CD4-positive, alpha-beta T cell treated with Interleukin-6 at 100 ng/mL for 8 hours (primary cell): Measurements from ENCODE around the gene ANKRD33.
A peak's percentile ranks its signal among the peaks of the same experiment; 100 is the strongest.

Experiments
- DNase-seq: peaks from one replicate; pipeline ENCODE4 v3.0.0-alpha.2; 2020; ENCODE audit warnings: mixed read lengths, low spot score

The ANKRD33 gene, protein sequence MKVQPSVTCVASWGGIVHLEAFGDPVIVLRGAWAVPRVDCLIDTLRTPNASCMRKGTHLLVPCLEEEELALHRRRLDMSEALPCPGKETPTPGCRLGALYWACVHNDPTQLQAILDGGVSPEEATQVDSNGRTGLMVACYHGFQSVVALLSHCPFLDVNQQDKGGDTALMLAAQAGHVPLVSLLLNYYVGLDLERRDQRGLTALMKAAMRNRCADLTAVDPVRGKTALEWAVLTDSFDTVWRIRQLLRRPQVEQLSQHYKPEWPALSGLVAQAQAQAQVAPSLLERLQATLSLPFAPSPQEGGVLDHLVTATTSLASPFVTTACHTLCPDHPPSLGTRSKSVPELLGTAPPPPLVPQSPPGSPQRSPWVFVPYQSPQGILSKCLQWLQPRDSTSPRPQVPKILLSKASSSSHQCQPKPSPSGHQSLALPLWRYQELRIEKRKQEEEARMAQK

GRCh38 chr12:51887476-51888315 lies at the start of gene ANKRD33:
TSS of gene ANKRD33 (plus strand) at chr12:51888103. CDS start at chr12:51888187, 84 bp downstream.
- no peak for DNase-seq

- no peak for DNase-seq
These were observed 49.1 kb upstream of the ANKRD33 start for GRCh38 chr12:51838762-51839161.

DNA sequence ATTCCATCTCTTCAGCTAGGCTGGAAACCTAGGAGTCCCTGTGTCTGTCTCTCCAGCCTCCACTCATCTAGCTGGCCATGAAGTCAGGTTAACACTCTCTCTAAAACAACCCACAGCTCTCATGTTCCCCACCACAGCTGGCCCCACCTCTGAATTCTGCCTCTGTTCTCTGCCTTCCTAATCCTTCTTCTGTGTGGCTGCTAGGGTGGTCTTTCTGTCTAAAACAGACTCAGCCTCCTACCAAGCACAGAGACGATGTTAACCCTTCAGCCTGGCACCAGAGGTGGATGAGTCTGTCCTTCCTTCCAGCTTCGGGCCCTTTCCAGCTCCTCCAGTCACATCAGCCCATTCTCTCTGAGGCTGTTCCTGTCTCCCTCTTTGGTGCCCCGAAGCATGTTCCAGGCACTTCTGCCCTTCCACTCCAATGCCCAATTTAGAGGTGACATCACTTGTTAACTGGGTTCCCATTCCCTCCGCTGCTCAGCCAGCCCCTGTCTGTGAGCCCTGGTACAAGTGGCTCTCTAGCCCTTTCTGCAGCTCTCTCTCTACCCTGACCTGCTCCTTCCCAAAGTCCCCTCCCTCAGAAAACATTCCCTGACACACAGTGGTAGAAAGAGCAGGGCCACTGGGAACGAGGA lies 48.5 kb upstream of the ANKRD33 start:
- DNase-seq, result no peak

DNA sequence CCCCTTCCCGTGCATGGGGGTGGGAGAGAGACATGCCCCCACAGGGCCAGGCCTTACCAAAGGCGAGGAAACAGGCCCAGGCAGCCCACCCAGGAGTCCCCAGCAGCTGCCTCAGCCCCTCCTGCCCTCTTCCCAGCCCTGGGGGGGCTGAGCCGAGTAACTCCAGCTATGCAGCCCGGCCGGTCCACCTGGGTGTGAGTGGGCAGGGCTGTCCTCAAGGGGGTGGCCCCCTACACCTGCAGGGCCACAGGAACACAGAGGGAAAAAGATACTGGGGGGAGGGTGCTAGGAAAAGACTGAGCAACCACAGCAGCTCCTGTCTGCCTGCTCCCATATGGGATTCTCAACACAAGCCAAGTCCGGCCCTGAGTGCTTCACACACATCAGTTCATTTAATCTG lies 46.9 kb upstream of the ANKRD33 start:
- no peak for DNase-seq

GRCh38 chr12:51841727-51842126 lies 46.2 kb upstream of the ANKRD33 start:
- no peak for DNase-seq

DNA sequence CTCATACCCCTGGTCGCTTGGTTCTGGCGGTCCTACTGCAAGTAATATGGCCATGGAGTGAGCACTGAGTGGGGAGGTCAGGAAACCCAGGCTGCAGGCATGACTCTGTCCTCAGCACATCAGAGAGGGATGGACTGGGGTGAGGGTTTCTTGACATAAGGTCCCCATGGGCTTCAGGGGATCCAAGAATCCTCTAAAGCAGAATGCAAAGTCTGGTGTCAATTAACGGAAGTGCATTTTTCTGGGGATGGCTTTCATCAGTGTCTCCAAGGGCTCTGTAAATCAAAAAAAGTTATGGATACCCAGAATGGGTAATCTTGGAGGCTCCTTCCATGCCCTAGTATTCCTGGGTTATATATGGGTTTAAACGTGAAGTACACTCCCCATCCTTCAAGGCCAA lies 43.0 kb upstream of the ANKRD33 start:
- no peak for DNase-seq

DNA sequence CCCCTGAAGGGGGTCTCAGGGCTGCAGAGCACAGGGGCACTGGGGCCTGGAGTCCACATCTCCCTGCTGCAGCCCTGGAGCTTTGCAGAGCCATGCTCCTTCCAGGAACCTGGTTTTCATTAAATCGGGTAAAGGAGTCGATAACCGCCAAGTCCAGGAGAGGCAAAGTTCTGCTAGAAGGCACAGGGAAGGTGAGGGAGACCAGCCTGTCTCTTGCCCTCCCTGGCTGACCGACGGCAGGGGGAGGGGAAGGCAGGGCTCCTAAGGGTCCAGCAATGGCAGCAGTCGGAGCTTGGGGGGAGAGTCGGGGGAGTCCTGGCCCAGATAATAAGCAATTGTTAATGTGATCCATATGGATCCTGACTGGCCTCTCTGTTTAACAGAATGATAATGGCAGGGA lies 42.4 kb upstream of the ANKRD33 start:
- no peak for DNase-seq

GRCh38 chr12:51846271-51846691 lies 41.6 kb upstream of the ANKRD33 start:
- DNase-seq, result no peak

- peak; percentile 44 for DNase-seq
These were observed 40.8 kb upstream of the ANKRD33 start for GRCh38 chr12:51846911-51847642.

DNA sequence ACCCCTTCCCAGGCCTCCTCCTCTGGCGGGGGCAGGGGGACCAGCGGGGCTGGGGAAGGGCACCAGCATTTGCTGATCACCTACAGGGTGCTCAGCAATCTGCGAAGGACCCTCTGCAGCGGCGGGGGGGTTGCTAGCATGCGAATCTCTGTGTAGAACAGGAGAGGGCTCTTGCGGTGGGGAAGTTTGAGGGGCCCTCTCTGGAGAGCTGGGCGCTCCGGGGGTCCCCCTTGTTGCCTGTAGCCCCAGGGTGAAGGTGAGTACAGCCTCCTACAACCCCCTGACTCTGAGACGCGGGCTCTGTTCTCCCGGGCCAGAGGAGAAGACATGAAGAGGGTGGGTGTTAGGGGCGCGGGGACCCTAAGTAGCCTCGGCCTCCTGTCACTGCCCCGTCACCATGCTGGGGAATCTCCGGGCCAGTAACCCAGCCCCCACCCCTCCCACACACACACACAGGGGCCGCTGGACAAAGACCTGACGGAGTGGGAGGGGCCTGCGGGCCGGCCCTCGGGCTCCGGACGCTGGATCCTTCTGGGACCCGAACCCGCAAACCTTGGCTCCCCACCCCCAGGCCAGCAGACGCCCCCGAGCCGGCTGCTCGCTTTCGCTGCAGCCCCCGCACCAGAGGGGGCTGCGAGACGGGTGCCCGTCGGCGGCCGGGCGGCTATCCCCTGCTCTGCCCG lies 40.1 kb upstream of the ANKRD33 start:
- DNase-seq, result no peak

- DNase-seq, result no peak
These were observed 39.6 kb upstream of the ANKRD33 start, which contains the start of gene FIGNL2 for GRCh38 chr12:51848326-51848727. TSS of gene FIGNL2 (minus strand) at chr12:51848718. CDS start at chr12:51822413, 26,305 bp downstream.

DNA sequence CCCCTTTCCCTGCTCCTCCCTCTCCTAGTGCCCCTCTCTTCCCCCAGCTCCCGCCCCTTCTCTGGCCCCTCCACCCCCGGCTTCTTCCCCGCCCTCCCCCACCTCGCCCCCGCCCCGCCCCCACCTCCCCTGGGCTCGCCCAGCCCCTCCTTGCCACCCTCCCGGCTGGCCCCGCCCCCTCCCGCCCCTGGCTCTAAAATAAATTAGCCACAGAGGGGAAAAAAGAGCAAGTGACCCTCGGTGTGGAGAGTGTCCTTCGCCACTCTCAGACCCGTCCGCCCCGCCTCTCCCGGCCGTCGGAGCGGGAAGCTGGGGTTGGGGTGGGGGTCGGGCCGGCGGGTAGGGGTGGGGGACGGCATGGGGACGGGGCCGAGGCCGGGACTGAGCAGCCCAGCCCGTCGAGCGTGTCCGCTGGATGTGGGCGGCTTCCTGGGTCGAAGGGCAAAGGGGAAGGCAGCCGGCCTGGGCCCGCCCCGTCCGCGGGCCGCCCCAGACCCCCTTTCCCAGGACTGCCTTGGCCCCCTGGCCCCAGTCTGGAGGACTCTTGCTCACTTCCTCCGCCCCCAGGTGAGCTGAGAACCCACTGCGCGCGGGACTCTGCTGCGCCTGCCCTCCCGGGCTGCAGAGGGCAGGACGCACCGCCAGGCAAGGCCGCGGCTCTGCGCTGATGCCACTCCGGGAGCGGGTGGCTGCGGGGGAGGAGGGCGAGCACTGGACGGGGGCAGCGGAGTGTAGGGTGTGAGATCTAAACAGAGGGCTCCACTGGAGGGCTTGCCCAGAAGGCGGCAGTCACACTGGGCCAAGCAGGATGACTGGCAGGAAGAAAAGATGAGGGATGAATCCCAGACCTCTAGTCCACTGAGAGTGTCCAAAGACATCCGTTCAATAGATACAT lies 38.8 kb upstream of the ANKRD33 start:
- no peak for DNase-seq

DNA sequence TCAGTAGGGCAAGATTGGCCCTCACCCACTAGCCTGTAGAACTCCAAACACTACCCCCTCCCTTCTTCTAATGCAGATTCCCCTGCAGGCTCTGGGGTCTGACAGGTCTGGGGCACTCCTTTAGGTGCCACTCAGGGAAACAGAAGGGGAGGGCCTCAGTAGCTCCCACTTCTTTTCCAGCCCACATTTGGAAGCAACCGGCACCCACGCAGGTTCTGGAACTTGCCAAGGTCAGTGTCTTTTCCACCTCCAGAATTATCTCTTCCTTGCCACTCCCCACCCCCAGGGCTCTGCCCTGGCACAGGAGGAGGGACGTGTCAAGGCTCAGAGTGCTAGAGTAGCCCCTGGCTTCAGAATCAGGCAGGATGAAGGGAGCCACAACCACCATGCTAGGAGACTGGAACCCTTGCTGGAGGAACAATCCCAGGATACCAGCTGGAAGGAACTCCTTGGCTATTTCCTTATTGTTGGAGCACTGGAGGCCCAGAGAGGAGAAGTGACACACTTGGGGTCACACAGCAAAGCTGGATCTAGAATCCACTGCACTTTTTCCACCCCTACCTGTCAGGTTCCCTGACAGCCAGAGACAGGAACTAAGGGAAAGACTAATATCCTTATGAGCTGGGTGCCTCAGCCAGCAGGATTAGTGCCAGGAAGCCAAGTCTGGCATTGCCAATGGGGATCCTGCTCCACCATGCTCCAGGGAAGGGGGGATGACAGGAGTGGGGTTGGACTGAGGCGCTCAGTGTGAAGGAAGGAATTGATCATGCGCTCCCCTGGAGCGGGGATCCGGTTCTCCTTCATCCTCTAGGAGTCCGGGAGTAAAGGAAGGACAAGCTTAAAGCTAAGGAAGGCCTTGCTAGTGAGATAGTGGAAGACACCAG lies 37.6 kb upstream of the ANKRD33 start:
- no peak for DNase-seq

GRCh38 chr12:51850965-51851299 lies 37.0 kb upstream of the ANKRD33 start:
- DNase-seq, result no peak

- no peak for DNase-seq
These were observed 36.3 kb upstream of the ANKRD33 start for GRCh38 chr12:51851413-51852124.

- no peak for DNase-seq
These were observed 35.3 kb upstream of the ANKRD33 start for GRCh38 chr12:51852404-51853137.

GRCh38 chr12:51855586-51856428 lies 32.1 kb upstream of the ANKRD33 start:
- DNase-seq, result no peak
